Fibroblast of skin of back (primary cell): ENCODE results near the gene GRAPL.
"Not testable (repeated sequence)": the region's sequence is repeated elsewhere in the genome, so short reads cannot be mapped to it uniquely, and the experiment has no call there.

ENCODE experiments used
- DNase-seq: peaks from one replicate; pipeline ENCODE4 v3.0.0-alpha.2; 2013

Gene GRAPL

DNA sequence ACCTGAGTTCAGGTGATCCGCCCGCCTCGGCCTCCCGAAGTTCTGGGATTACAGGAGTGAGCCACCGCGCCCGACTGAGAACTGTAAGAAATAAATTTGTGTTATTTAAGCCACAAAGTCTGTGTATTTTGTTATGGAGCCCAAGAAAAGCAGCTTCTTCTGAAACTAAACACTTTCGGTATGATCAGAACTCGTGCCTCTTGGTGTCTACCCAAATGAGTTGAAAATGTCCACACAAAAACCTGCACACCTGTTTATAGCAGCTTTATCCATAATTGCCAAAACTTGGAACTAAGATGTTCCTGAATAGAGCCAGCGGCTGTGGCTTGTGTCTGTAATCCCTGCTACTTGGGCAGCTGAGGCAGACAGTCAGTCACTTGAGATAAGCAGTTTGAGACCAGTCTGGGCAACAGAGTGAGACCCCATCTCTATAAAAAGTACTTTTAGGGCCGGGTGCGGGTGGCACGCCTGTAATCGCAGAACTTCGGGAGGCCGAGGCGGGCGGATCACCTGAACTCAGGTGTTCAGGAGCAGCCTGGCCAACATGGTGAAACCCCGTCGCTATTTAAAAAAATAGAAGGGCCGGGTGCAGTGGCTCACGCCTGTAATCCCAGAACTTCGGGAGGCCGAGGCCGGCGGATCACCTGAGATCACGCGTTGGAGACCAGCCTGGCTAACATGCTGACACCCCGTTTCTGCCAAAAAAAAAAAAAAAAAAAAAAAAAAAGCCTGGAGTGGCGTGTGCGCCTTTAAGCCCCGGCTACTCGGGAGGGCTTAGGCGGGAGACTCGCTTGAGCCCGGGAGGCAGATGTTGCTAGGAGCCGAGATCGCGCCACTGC lies 61.7 kb downstream of the GRAPL start:
- not testable (repeated sequence) for DNase-seq

DNA sequence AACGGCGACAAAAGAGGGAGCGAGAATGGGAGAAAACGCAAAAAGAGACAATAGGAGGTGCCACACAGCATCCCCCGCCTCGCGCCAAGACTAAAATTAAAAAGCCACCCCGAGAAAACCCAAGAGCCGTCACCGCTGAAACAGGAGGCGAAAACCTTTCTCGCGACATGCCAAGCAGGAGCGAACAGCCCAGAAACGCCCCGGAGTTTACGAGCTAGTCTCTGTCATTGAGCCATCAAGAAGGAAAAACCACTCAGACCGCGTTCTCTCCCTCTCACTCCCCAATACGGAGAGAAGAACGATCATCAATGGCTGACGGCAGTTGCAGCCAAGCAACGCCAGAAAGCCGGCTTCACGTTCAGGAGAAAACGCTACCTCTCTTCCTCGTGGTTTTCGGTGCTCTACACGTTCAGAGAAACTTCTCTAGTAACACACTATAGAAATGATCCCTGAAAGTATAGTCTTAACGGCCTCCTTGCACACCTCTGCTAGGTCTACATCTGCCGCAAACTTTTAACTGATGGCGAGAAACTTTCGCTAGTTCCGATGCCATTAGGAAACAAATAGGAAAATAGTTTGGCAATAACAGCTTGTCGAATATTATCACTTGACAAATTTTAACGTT lies 62.5 kb downstream of the GRAPL start:
- DNase-seq: not testable (repeated sequence)

DNA sequence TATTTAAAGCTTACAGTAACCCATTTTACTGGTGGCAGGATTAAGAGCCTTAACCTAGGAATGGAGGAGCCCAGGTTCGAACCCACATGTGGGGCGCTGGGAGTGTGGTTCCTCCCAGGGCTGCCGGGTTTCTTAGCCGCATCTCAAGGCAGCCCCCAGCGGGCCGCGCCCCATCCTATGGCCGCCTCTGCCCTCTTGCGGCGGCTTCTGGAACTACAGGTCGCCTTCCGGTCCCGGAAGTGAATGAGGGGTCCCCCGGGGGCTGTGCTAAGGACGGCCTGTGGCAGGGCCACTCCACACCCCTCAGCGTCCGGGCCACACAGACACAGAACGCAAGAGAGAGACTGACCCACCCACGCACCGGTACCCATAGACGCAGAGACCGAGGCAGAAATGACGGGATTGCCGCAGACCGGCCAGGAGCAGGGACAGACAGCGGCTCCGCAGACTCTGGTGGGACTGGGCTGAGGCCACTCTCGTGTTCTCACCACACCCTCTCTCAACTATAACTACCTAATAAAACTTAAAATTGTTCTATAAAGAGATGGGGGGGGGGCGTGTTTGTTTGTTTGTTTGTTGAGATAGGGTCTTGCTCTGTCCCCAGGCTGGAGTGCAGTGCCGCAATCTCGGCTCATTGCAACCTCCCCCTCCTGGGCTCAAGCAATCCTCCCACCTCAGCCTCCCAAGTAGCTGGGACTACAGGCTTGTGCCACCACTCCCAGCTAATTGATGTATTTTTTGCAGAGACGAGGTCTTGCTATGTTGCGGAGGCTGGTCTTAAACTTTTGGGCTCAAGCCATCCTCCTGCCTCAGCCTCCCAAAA lies 69.2 kb downstream of the GRAPL start:
- not testable (repeated sequence) for DNase-seq

DNA sequence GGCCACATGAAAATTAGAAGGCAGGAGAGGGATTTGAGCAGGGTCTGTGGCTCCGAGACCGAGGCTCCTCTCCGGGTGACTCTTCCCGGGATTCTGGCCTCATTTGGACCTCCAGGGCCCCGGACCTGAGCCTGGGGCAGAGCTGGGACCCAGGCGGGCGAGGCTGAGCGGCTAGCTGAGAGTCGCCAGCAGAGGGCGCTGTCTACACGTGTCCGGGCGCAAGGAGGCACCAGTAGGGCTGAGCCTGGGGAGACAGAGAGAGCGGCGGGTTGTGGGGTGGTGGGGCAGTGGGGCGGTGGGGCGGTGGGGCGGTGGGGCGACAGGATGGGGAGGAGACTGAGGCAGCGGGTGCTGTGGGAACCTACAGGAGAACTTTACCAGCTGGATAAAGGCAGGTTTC lies 75.1 kb downstream of the GRAPL start:
- not testable (repeated sequence) for DNase-seq

DNA sequence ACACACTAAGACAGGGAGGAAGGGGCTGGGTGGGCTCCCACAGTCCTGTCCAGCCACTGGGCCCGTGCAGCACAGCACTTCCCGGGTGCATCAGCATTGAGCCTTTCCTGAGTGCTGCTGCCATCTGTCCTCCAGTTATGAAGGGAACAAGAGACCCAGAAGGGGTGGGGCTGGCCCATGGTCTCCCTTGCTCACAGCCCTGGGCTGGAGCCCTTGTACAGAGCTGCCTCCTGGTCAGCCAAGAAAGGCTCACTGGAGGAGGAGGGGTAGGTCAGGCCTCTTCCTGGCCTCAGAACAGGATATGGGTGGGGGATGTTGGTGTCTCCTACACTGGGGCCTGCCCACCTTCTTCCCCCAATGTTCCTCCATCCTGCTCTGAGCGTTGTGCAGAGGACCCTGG lies 76.0 kb downstream of the GRAPL start:
- not testable (repeated sequence) for DNase-seq
